WTC11 (cell line): ENCODE results near the gene IL10. TPM values are rescaled to one million over a fixed set of nuclear protein-coding genes. Genes with fewer than 3 reads are reported as not detected.

Source experiments
- ZNF396 ChIP-seq: fragments of 250-450 bp; sonication (Bioruptor Pico); IDR thresholded peaks from 2 replicates; pipeline ENCODE4 v1.8.0; 2021; ENCODE audit warnings: mild to moderate bottlenecking, moderate library complexity, borderline replicate concordance
- total RNA-seq: library from RNA; stranded (reverse); gene quantifications from 3 replicates; pipeline ENCODE4 v1.2.3, GENCODE V29; 2021
- TF ChIP-seq, protein P1 (sequence below): sonication (generic); formaldehyde crosslinking; IDR thresholded peaks from 2 replicates; pipeline ENCODE4 v1.8.1; 2022; ENCODE audit warnings: low read depth, mild to moderate bottlenecking, moderate library complexity, missing genetic modification reagents, borderline replicate concordance
- TF ChIP-seq, protein P2 (sequence below): sonication (generic); formaldehyde crosslinking; IDR thresholded peaks from 2 replicates; pipeline ENCODE4 v1.8.0; 2023; ENCODE audit warnings: missing genetic modification reagents, mild to moderate bottlenecking, borderline replicate concordance
- TF ChIP-seq, protein P3 (sequence below): fragments of 250-450 bp; sonication (Bioruptor Pico); IDR thresholded peaks from 2 replicates; pipeline ENCODE4 v1.8.0; 2021; ENCODE audit warnings: mild to moderate bottlenecking
- TF ChIP-seq, protein P4 (sequence below): sonication (generic); formaldehyde crosslinking; IDR thresholded peaks from 2 replicates; pipeline ENCODE4 v1.8.1; 2023; ENCODE audit warnings: mild to moderate bottlenecking, missing genetic modification reagents

IL10 gene
- total RNA-seq, 1 experiment from 2014 or later = not detected

DNA sequence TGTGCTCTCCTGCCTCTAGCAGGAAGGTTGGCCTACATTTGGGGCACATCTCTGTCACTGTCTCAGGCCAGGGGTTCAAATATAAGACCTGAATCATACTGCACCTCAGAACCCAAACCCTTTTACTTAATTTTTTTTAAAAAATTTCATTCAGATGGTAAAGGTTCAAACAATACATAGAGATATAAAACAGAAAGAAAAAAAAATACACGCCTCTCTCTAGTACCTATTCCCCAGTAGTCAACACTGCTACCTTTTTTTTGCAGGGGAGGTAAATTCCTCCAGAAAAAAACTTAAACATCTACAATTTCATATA, 54.7 kb downstream of the IL10 start (continued):
- TF ChIP-seq, protein P1, sequence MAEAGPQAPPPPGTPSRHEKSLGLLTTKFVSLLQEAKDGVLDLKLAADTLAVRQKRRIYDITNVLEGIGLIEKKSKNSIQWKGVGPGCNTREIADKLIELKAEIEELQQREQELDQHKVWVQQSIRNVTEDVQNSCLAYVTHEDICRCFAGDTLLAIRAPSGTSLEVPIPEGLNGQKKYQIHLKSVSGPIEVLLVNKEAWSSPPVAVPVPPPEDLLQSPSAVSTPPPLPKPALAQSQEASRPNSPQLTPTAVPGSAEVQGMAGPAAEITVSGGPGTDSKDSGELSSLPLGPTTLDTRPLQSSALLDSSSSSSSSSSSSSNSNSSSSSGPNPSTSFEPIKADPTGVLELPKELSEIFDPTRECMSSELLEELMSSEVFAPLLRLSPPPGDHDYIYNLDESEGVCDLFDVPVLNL (CRISPR knock-in tag) = no peak
- TF ChIP-seq, protein P2, sequence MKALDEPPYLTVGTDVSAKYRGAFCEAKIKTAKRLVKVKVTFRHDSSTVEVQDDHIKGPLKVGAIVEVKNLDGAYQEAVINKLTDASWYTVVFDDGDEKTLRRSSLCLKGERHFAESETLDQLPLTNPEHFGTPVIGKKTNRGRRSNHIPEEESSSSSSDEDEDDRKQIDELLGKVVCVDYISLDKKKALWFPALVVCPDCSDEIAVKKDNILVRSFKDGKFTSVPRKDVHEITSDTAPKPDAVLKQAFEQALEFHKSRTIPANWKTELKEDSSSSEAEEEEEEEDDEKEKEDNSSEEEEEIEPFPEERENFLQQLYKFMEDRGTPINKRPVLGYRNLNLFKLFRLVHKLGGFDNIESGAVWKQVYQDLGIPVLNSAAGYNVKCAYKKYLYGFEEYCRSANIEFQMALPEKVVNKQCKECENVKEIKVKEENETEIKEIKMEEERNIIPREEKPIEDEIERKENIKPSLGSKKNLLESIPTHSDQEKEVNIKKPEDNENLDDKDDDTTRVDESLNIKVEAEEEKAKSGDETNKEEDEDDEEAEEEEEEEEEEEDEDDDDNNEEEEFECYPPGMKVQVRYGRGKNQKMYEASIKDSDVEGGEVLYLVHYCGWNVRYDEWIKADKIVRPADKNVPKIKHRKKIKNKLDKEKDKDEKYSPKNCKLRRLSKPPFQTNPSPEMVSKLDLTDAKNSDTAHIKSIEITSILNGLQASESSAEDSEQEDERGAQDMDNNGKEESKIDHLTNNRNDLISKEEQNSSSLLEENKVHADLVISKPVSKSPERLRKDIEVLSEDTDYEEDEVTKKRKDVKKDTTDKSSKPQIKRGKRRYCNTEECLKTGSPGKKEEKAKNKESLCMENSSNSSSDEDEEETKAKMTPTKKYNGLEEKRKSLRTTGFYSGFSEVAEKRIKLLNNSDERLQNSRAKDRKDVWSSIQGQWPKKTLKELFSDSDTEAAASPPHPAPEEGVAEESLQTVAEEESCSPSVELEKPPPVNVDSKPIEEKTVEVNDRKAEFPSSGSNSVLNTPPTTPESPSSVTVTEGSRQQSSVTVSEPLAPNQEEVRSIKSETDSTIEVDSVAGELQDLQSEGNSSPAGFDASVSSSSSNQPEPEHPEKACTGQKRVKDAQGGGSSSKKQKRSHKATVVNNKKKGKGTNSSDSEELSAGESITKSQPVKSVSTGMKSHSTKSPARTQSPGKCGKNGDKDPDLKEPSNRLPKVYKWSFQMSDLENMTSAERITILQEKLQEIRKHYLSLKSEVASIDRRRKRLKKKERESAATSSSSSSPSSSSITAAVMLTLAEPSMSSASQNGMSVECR = no peak
- TF ChIP-seq, protein P3, sequence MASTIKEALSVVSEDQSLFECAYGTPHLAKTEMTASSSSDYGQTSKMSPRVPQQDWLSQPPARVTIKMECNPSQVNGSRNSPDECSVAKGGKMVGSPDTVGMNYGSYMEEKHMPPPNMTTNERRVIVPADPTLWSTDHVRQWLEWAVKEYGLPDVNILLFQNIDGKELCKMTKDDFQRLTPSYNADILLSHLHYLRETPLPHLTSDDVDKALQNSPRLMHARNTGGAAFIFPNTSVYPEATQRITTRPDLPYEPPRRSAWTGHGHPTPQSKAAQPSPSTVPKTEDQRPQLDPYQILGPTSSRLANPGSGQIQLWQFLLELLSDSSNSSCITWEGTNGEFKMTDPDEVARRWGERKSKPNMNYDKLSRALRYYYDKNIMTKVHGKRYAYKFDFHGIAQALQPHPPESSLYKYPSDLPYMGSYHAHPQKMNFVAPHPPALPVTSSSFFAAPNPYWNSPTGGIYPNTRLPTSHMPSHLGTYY = no peak
- no peak for TF ChIP-seq ZNF396 (CRISPR knock-in tag)
- TF ChIP-seq, protein P4, sequence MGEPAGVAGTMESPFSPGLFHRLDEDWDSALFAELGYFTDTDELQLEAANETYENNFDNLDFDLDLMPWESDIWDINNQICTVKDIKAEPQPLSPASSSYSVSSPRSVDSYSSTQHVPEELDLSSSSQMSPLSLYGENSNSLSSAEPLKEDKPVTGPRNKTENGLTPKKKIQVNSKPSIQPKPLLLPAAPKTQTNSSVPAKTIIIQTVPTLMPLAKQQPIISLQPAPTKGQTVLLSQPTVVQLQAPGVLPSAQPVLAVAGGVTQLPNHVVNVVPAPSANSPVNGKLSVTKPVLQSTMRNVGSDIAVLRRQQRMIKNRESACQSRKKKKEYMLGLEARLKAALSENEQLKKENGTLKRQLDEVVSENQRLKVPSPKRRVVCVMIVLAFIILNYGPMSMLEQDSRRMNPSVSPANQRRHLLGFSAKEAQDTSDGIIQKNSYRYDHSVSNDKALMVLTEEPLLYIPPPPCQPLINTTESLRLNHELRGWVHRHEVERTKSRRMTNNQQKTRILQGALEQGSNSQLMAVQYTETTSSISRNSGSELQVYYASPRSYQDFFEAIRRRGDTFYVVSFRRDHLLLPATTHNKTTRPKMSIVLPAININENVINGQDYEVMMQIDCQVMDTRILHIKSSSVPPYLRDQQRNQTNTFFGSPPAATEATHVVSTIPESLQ (CRISPR knock-in tag) = no peak

Other genes with a start within 250 kb of the IL10 start
- 35.7 to 36.8 TPM (median 35.9 TPM) in 3 replicates for gene EIF2D, start 160.0 kb downstream of the IL10 start, total RNA-seq
- gene DYRK3, start 137.0 kb downstream of the IL10 start, total RNA-seq = 6.7 to 7.8 TPM (median 6.7 TPM) in 3 replicates
- gene MAPKAPK2, start 87.6 kb downstream of the IL10 start, total RNA-seq = 46.4 to 54.9 TPM (median 48.9 TPM) in 3 replicates
- not detected in 3 replicates for gene IL19, start 1.7 kb downstream of the IL10 start, total RNA-seq
- gene IL20, start 93.1 kb upstream of the IL10 start, total RNA-seq = not detected in 3 replicates
- gene IL24, start 124.9 kb upstream of the IL10 start, total RNA-seq = not detected in 3 replicates
- gene FCMR, start 149.4 kb upstream of the IL10 start, total RNA-seq = 0.37 to 1.0 TPM (median 0.71 TPM) in 3 replicates
- 1.8 to 2.2 TPM (median 1.9 TPM) in 3 replicates for gene PIGR, start 174.0 kb upstream of the IL10 start, total RNA-seq
- not detected in 3 replicates for gene FCAMR, start 198.0 kb upstream of the IL10 start, total RNA-seq